NCI-H748 (cell line): ENCODE results near the gene RHBDD2.
"Not testable (repeated sequence)": the region's sequence is repeated elsewhere in the genome, so short reads cannot be mapped to it uniquely, and the experiment has no call there.

Experiments used
- DNase-seq: peaks from one replicate; lab custom pipeline; 2025; ENCODE audit not compliant: unreplicated experiment; lab: John Stamatoyannopoulos, UW

Gene RHBDD2

DNA sequence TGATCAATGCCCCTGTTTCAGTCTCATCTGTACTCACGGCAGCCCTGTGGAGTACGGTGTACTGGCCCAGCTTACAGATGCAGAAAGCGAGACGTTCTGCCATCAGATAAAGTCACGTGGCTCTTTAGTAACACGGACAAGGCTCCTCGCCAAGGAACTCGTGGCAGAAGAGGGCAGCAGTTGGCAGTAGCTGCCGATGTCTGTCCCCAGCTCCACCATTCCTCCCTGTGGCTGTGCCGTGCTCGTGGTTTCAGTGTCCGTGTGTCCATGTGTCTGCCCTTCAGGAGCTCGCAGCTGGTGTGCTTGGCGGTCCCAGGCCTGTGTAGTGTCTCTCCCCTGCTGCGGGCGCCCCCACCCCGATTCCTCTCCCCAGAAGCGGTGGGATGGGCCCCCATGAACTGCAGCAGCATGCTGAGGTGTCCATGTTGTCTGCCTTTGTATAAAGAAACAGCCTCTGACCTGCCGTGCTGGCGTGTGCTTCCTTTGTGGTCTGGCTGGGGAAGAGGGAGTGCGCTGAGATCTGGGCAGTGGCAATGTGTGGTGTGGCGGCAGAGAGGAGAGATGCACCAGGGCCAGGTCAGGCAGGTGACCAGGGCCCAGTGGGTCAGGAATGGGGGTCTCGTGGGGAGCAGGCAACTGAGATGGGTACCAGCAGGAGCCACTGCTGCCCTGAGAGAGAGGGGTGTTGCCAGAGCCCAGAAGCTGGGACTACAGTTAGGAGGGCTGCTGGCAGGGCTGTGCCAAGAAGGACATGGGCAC lies 9.8 kb downstream of the RHBDD2 start:
- no peak for DNase-seq

DNA sequence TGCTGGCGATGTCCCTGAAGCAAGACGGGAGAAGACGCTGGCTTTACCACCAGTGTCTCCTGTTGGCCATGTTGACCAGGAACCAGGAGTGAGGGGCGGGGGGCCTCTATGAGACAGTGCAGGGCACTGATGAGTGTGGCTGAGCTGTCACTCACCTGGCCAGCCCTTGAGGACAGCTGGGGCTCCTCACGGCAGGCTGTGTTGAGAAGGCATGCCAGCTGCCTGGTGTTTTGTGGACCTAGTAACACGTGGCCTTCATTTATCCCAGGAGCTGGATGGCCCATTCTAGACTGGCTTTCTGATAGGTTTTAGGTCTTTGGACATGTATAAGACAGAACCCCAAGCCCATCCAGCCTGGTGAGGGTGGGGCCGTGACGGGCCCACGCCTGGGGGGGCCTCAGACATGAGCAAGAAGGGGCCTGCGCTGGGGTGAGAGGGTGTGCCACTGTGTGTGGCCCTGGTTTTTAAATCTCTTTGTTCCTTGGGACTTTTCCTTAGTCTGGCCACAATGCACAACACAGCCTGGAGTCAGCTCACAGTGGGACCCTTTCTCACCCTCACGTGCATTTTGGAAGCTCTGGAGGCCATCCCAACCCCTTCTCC lies 10.5 kb downstream of the RHBDD2 start:
- DNase-seq: no peak

DNA sequence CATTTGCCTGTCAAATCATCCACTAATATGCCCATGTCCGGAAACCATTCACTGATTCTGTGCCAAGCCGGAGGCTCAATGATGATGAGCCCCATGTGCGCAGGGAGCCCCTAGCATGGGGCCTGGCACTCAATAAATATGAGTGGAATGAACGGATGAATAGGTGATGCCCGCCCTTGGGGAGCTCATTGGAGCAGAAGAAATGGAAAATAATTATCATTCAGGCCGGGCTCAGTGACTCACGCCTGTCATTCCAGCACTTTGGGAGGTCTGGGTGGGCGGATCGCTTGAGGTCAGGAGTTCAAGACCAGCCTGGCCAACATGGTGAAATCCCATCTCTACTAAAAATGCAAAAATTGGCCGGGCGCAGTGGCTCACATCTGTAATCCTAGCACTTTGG lies 11.0 kb downstream of the RHBDD2 start:
- no peak for DNase-seq

- not testable (repeated sequence) for DNase-seq
Measured at GRCh38 chr7:75891237-75891636, 12.4 kb downstream of the RHBDD2 start.

- DNase-seq: no peak
Measured at GRCh38 chr7:75891815-75892411, 13.1 kb downstream of the RHBDD2 start.

- no peak for DNase-seq
Measured at GRCh38 chr7:75892634-75893272, 13.9 kb downstream of the RHBDD2 start.

- no peak for DNase-seq
Measured at GRCh38 chr7:75896803-75897327, 18.0 kb downstream of the RHBDD2 start.

DNA sequence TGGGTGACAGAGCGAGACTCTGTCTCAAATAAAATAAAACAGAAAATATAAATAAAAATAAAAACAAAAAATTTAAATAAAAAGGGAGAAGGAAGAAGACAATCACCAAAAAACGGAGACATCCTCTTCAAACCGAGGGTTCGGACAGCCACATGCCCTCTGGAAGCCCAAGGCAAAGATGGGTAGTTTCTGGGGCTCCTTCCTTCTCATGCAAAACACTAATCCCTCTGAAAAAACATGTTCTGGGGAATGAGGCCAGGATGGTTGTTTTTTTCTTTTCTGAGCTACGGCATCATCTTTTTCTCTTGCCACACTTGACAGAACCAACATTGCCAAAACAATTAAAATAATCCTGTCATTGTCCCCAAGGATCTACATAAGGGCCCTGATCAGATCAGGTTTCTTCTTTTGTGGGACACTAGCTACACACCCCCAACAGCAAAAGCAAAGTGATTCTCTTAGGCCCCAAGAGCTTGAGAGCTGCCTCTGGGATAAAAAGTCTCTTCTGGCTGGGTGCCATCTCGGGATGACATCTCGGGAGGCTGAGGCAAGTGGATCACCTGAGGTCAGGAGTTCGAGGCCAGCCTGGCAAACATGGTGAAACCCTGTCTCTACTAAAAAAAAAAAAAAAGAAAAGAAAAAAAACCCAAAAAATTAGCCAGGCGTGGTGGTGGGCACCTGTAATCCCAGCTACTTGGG lies 21.9 kb downstream of the RHBDD2 start:
- no peak for DNase-seq

DNA sequence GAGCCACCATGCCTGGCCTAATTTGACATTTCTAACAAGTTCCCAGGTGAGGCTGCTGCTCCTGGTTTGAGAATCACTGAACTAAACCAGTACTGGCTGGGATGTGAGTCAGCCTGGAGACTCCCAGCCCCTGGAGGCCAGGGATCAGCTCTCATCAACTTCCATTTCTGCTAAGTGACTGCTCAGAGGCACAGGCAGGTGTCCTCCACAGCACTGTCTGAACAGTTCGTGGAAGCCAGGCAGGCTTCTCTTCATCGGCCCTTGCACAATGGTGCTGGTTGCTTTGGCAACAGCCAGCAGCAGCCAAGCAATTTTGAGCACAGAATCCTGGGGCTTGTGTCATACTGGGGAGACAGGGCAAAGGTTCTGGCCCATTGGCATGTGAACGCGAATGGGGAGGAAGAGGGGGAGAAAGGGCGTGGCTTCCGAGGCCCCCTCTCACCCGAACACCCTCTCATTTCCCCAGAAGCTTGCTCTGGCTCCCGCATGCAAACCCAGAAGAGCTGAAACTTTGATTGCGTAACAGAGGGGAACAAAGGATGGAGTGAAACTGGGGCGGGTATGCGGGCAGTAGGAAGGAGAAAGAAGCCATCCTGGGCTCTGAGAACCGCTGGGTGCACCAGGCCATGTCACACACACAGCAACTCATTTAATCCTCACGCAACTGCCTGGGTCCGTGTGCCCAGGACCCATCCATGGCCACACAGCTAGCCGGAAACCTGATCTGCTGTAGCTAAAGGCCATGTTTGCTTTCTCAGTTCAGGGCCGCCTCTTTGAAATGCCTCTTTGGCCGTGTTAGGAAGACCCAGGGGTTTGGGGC lies 27.2 kb downstream of the RHBDD2 start:
- peak; percentile 85 for DNase-seq

- no peak for DNase-seq
Measured at GRCh38 chr7:75906991-75907667, 28.3 kb downstream of the RHBDD2 start.

DNA sequence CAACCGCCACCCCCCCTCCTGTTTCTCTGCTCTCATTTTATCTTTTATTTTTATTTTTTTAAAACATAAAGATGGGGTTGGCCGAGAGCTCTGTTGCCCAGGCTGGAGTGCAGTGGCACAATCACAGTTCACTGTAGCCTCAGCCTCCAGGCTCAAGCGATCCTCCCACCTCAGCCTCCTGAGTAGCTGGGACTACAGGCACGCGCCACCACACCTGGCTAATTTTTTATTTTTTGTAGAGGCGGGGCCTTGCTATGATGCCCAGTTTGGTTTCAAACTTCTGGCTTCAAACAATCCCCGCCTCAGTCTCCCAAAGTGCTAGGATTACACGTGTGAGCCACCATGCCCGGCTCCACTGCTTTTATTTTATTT lies 28.8 kb downstream of the RHBDD2 start:
- DNase-seq: not testable (repeated sequence)

GRCh38 chr7:75909521-75910132 lies 30.8 kb downstream of the RHBDD2 start:
- DNase-seq: no peak

DNA sequence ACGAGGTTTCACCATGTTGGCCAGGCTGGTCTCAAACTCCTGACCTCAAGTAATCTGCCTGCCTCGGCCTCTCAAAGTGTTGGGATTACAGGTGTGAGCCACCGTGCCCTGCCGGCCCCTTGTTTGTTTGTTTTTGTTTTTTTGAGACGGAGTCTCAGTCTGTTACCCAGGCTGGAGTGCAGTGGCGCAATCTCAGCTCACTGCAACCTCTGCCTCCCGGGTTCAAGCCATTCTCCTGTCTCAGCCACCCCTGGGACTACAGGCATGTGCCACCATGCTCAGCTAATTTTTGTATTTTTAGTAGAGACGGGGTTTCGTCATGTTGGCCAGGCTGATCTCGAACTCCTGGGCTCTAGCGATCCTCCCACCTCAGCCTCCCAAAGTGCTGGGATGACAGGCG lies 32.4 kb downstream of the RHBDD2 start:
- DNase-seq: not testable (repeated sequence)

DNA sequence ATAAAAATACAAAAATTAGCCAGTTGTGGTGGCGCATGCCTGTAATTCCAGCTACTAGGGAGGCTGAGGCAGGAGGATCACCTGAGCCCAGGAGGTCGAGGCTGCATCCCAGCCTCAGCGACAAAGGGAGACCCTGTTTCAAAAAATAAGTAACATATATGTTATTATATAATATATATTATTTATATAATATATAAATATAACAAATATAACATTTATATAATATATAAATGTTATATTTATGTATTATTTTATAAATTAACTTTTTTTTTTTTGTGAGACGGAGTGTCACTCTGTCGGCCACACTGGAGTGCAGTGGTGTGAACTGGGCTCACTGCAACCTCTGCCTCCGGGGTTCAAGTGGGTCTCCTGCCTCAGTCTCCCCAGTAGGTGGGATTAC lies 34.6 kb downstream of the RHBDD2 start:
- no peak for DNase-seq

DNA sequence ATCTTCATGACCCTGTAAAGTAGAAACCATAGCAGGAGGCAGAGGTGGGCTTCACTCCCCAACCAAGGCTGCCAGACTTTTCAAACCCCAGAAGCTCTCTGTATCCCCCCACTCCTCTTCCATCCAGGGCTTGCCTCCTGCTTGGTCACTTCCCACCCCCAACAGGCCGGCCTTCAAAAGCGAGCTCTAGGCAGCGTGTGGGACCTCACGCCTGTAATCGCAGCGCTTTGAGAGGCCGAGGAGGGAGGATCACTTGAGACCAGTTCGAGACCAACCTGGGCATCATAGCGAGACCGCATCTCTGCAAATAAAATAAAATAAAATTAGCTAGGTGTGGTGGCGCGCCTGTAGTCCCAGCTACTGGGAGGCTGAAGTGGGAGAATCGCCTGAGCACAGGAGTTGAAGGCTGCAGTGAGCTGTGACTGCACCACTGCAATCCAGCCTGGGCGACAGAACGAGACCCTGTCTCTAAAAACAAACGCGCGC lies 35.4 kb downstream of the RHBDD2 start:
- no peak for DNase-seq

DNA sequence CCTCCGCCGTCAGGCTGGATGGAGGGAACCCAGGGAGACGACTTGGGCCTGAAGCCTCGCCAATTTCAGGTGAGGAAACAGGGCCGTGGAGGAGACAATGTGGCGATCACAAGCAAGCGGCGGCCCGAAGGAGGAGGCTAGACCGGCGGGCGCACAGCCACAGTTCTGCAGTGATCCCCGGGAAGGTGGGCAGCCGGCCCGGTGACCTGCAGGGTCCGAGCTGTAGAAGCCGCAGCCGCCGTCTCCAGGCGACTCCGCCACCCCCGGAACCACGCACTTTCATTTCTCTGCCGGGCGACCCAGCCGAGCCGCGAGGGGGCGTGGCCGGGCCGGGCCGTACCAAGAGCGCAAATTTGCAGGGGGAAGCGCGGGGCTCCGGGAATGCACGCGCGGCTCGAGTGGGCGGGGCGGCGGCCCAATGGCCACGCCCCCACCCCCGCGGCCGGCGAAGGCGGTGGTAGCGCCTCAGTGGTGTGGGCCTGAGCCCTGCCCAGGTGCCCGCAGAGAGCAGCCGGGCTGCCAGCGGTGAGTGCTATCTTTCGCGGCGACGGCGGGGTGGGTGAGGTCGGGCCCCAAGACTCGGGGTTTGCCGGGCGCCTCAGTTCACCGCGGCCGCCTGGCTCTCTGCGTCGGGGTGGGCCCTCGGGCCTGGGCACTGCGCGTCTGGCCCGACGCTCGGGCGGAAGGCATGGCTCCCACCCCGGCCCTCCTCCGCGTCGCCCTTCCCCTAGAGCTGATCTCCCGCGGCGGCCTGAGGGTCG lies 36.0 kb downstream of the RHBDD2 start, which contains the start of gene POR:
TSS of gene POR (plus strand) at position 501 of the 761 bp plus-strand sequence. CDS start 38,847 bp downstream, outside the sequence.
- DNase-seq: peak; percentile 91

GRCh38 chr7:75915416-75916156 lies 36.8 kb downstream of the RHBDD2 start:
- peak; percentile 30 for DNase-seq
